ENCODE measurements around the gene ADRM1.

Gene ADRM1

GRCh38 chr20:62281161-62281933 is 21.4 kb upstream of the ADRM1 start:
- no peak for DNase-seq (ENCODE audit: low spot score)

DNA sequence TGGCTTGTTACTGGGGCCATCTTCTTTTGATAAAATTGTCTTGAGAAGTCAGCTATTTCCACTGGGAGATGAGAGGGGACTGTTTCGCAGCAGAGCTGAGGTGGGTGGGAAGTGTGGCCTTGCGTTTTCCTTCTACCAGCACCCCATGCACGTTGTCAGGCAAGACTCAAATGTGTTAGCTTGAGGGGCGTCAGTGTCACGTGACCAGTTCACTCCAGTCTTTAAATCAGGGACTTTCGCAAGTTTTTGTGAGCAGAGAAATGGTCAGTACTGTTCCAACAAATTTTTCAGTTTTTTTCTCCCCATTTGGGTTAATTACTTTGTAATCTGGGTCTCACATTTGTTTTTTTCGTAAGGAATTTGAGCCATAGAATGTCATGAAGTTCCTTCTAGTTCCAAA is 20.7 kb upstream of the ADRM1 start:
- DNase-seq (ENCODE audit: low spot score), result no peak

DNA sequence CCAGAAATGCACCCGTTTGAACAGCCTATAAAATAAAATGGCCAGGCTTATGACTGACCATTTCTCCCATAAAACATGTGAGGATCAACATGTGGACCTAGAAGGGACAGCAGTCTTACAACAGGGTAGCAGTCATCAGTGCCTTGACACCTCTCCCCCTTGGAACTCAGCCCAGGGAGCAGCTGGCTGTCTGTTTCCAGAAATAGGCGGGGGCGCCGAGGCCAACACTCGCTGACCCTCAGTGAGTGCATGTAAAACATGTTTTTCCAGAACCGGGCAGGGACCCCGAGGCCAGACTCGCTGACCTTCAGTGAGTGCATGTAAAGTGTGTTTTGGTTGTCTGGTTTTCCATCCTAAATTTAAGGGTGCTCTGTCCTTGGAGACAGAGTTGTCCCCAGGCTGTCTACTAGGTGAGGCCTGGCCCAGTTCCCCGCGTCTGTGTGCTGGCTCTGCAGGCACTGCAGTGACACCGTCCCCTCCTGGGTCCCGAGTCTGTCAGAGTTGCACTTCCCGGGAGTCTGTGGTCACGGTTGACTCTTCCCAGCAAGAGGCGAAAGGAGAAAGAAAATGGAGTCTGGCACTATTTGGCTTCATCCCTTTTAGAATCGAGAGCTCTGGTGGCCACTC is 19.8 kb upstream of the ADRM1 start:
- no peak for DNase-seq (ENCODE audit: low spot score)

DNA sequence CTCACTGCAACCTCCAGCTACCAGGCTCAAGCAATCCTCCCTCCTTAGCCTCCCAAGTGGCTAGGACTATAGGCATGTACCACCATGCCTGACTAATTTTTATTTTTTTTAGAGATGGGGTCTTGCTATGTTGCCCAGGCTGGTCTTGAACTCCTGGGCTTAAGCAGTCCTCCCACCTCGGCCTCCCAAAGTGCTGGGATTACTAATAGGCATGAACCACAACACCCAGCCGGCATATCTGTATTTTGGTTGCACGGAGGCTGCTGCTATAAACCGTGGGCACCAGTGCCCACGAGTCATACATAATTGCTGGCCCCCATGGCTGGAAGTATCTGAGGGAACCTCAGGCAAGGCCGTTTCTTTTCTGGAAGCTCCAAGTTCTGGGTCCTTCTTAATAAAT is 18.3 kb upstream of the ADRM1 start:
- no peak for DNase-seq (ENCODE audit: low spot score)

GRCh38 chr20:62285151-62285550 is 17.6 kb upstream of the ADRM1 start:
- DNase-seq (ENCODE audit: low spot score), result no peak

DNA sequence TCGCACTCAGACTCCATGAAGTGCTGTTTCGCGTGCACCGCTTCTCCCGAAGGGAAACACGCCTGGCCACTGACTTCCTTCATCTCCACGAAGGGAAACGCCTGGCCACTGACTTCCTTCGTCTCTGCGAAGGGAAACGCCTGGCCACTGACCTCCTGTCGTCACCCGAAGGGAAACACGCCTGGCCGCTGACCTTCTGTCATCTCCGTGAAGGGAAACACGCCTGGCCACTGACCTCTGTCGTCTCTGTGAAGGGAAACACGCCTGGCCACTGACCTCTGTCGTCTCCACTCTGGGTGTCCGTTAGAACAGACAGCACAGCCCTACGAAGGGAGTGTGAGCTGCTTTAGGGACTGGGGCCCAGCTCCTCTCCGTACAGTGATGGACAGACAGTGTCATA is 17.1 kb upstream of the ADRM1 start:
- DNase-seq (ENCODE audit: low spot score), result no peak

DNA sequence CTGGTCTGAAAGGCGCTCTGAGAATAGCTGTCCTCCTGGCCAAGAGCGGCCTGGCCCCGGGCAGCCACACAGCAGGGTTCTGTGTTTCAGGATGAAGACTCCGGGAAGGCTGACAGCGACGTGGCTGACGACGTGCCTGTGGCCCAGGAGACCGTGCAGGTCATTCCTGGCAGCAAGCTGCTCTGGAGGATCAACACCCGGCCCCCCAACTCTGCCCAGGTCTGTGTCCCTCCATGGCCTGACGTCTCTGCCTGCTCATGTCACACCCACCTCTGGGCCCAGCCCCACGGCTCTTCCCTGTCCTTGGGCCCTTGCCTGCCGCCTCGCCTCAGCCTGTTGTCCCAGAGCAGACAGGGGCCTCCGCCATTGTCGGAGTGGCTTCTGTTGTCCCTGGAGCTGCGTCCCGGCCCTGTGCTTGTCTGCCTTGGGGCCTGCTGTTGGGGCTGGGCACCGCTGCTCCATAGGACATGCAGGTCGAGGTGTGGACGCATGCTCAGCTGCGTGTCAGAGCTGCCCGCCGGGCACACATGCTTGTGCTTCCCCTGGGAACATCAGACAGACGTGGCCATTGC is 16.2 kb upstream of the ADRM1 start:
- no peak for DNase-seq (ENCODE audit: low spot score)

- no peak for DNase-seq (ENCODE audit: low spot score)
Observed at GRCh38 chr20:62287129-62287528, 15.7 kb upstream of the ADRM1 start.

- no peak for DNase-seq (ENCODE audit: low spot score)
Observed at GRCh38 chr20:62287759-62288534, 14.8 kb upstream of the ADRM1 start.

DNA sequence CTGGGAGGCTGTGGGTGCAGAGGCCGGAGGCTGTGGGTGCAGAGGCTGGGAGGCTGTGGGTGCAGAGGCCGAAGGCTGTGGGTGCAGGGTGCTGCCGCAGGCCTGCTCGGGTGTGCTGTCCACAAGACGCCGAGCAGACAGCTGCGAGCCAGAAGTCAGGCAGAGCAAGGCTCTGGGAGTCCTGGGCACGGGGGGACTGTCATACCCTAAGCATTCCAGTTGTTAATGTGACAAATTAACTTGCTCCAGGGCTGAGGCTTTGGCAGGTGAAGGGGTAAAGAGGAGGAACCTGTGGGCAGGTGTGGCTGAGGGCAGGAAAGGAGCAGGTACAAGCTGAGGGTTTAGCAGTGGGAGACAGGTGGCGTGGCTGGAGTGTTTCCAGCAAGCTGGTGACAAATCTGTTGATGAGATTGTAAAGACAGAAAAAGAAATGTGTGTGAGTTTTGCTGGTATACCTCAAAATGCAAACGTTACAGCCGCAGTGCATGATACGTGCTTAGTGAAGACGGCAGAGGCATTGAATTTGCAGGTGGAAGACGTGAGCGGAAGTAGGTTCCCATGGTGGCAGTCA is 14.2 kb upstream of the ADRM1 start:
- no peak for DNase-seq (ENCODE audit: low spot score)

DNA sequence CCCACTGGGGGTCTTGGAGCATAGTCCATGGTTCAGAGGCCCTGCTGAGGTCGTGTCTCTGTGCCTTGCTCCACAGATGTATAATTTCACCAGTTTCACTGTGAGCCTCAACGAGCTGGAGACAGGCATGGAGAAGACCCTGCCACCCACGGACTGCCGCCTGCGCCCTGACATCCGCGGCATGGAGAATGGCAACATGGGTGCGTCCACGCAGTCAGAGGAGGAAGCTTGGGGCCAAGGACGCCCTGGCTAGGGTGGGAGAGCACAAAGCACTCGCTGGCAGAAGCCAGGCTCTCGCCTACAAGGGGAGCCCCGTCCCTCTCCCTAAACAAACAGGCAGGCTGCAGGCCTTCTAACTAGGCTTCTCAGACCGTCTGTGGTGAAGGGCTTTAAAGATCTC is 13.7 kb upstream of the ADRM1 start:
- DNase-seq (ENCODE audit: low spot score), result no peak

GRCh38 chr20:62289898-62290297 is 12.9 kb upstream of the ADRM1 start:
- DNase-seq (ENCODE audit: low spot score), result no peak

DNA sequence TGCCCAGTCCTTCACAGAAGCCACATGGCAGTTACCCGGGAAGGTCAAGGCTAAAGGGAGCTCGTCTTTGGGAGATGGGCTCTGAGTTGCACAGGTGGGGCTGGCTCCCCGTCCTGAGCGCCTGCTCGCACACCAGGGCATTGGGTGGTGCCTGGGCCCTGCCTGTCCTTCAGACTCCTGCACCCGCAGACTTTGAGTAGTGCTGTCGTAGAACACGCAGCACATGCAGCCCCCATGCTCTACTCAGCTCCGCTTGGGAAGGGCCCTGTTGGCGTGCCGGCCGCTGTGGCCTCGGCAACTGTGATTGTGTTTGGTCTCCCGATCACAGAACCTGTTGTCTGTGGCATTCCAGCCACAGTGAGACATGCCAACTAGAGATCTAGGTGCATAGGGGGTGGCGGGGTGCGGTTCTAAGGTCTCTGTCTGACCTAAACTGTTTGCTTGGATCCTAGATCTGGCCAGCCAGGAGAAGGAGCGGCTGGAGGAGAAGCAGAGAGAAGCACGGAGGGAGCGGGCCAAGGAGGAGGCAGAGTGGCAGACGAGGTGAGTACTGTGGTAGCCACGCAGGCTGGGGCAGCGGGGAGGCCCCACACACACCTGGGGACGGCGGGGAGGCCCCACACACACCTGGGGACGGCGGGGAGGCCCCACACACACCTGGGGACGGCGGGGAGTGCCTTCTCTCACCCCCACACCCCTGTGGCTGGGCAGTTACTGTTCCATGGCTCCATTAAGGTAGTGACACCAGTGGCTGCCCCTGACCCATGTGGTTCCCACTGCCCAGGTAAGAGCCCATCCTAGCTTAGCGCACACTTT is 11.3 kb upstream of the ADRM1 start:
- DNase-seq (ENCODE audit: low spot score), result no peak

GRCh38 chr20:62292108-62292507 is 10.7 kb upstream of the ADRM1 start:
- no peak for DNase-seq (ENCODE audit: low spot score)

DNA sequence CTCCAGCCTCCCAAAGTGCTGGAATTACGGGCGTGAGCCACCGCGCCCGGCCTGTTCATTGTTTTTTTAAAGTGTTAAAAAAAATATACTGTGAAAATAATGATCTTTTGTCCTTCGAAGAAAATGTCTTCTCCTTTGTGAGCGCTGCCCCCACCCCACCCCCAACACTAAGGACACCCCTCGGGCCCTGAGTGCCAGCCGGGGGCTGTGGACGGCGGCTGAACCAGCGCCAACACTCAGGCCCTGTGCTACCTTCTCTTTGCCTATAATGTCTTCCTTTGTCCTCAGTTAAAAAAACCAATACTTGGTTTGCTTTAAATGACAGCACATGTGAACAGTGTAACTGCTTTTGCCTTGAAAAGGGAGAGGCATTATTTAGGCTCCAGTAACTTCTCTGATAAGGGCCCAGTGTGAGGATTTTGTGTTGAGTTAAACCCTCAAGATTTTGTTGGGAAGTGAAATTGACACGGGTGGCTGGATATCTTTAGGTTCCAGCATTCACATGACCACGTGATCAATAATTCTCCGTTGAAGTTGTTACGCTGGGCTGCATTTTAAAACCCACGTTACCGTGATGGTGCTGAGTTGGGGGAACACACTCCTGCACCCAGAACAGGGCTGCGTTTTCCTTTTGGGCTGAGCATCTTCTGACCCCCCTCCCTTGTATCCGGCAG is 9.5 kb upstream of the ADRM1 start:
- DNase-seq (ENCODE audit: low spot score), result no peak

DNA sequence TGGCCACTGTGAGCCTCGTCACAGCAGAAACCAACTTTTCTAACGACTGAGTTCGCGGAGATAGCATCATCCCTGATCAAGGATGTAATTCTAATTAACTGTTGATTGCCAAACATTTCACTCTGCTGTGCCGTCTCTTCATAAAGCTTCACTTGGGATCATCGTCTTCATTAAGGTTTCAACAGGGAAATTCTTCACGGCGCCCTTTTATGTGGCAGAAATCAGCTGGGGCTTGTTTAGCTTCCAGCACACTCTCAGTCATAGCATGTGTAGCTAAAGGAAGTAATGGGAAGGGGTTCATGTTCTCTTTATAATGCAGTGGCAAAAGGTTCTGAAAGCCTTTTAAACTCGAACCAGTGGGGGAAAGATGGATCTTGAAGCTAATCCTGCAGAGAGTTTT is 8.9 kb upstream of the ADRM1 start:
- no peak for DNase-seq (ENCODE audit: low spot score)

GRCh38 chr20:62294516-62294915 is 8.3 kb upstream of the ADRM1 start:
- DNase-seq (ENCODE audit: low spot score), result no peak

DNA sequence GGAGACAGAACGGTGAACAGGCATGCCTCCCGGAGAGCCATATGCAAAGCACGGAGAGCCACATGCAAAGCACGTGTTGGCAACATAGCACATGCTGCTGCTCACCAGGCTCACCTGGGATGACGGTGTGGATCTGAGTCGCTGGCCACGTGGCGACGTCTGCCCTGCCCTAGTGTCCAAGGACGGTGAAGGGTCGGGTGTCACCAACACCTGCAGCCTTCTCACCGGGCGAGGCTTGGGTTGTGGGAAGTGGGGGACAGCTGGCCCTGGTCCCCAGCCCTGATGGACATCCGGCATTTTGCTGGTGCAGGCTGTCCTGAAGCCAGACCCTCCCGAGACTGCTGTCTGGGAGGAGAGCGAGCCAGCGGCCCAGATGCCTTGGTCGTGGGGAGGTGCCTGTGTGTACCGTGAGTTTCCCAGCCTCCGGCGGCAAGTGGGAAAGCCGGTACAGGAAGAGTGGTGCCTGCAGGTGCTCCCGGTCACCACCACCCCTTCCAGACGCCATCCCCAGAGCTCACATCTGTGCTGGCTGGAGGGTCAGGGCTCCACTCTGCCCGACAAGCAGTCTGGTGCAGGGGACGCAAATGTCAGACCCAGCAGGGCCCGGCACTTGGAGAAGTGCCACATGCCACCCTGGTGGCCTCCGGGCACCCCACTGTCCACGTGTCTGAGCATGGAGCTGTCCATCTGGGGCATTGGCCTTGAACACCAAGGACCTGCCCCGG is 5.9 kb upstream of the ADRM1 start:
- DNase-seq (ENCODE audit: low spot score), result no peak

- DNase-seq (ENCODE audit: low spot score), result no peak
Observed at GRCh38 chr20:62297449-62298227, 5.2 kb upstream of the ADRM1 start.

All from D341Med (cell line).